ENCODE results near the gene MDC1.

DNA sequence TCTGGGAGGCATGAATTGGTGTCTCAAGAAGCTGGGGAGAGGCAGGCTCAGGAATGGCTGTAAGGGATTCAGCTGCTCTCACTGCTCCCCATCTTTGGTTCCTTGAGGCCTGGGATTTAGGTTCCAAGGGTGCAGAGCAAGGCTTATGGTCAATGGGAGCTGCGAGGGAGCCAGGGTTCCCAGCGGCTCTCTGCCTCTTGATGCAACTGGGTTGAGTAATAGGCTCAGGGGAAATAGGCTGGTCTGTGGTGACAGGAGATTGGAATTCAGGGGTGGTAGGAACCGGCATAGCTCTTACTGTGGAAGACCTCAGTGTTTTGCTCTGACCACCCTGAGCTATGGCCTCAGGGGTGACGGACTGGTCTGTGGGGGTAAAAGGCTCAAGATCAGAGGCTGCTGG is 13.3 kb downstream of the MDC1 start:
- TF ChIP-seq ZNF707 (tag by site-specific recombination; IDR thresholded peaks at IDR 0.05) (no peak), ZBTB21 (tag by site-specific recombination; IDR thresholded peaks at IDR 0.05) (no peak), ZNF169 (tag by site-specific recombination; IDR thresholded peaks at IDR 0.05) (no peak), HOXD13 (CRISPR knock-in tag; IDR thresholded peaks at IDR 0.05; ENCODE audit: borderline replicate concordance) (no peak), ZBTB7A (tag by site-specific recombination; IDR thresholded peaks at IDR 0.05; ENCODE audit: low read depth) (no peak), SP2 (tag by site-specific recombination; IDR thresholded peaks at IDR 0.05) (no peak), YY1 (tag by site-specific recombination; IDR thresholded peaks at IDR 0.05) (no peak), ZFHX2 (tag by site-specific recombination; conservative IDR thresholded peaks at IDR 0.05) (no peak), ZNF302 (tag by site-specific recombination; IDR thresholded peaks at IDR 0.05; ENCODE audit: low read depth) (no peak), ZNF146 (tag by site-specific recombination; IDR thresholded peaks at IDR 0.05) (no peak)
- TF ChIP-seq, protein P1, sequence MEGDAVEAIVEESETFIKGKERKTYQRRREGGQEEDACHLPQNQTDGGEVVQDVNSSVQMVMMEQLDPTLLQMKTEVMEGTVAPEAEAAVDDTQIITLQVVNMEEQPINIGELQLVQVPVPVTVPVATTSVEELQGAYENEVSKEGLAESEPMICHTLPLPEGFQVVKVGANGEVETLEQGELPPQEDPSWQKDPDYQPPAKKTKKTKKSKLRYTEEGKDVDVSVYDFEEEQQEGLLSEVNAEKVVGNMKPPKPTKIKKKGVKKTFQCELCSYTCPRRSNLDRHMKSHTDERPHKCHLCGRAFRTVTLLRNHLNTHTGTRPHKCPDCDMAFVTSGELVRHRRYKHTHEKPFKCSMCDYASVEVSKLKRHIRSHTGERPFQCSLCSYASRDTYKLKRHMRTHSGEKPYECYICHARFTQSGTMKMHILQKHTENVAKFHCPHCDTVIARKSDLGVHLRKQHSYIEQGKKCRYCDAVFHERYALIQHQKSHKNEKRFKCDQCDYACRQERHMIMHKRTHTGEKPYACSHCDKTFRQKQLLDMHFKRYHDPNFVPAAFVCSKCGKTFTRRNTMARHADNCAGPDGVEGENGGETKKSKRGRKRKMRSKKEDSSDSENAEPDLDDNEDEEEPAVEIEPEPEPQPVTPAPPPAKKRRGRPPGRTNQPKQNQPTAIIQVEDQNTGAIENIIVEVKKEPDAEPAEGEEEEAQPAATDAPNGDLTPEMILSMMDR (tag by site-specific recombination; IDR thresholded peaks at IDR 0.05): no peak
- TF ChIP-seq, protein P2, sequence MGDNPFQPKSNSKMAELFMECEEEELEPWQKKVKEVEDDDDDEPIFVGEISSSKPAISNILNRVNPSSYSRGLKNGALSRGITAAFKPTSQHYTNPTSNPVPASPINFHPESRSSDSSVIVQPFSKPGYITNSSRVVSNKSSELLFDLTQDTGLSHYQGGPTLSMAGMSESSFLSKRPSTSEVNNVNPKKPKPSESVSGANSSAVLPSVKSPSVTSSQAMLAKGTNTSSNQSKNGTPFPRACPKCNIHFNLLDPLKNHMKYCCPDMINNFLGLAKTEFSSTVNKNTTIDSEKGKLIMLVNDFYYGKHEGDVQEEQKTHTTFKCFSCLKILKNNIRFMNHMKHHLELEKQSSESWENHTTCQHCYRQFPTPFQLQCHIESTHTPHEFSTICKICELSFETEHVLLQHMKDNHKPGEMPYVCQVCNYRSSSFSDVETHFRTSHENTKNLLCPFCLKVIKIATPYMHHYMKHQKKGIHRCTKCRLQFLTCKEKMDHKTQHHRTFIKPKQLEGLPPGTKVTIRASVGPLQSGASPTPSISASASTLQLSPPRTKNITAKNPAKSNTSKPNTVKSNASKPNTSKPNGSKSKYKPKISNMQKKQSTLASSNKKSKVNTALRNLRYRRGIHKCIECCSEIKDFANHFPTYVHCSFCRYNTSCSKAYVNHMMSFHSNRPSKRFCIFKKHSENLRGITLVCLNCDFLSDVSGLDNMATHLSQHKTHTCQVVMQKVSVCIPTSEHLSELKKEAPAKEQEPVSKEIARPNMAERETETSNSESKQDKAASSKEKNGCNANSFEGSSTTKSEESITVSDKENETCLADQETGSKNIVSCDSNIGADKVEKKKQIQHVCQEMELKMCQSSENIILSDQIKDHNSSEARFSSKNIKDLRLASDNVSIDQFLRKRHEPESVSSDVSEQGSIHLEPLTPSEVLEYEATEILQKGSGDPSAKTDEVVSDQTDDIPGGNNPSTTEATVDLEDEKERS (tag by site-specific recombination; IDR thresholded peaks at IDR 0.05): no peak
- TF ChIP-seq, protein P3, sequence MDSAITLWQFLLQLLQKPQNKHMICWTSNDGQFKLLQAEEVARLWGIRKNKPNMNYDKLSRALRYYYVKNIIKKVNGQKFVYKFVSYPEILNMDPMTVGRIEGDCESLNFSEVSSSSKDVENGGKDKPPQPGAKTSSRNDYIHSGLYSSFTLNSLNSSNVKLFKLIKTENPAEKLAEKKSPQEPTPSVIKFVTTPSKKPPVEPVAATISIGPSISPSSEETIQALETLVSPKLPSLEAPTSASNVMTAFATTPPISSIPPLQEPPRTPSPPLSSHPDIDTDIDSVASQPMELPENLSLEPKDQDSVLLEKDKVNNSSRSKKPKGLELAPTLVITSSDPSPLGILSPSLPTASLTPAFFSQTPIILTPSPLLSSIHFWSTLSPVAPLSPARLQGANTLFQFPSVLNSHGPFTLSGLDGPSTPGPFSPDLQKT (IDR thresholded peaks at IDR 0.05; ENCODE audit: borderline replicate concordance, low read depth, low read length): no peak
- TF ChIP-seq, protein P4, sequence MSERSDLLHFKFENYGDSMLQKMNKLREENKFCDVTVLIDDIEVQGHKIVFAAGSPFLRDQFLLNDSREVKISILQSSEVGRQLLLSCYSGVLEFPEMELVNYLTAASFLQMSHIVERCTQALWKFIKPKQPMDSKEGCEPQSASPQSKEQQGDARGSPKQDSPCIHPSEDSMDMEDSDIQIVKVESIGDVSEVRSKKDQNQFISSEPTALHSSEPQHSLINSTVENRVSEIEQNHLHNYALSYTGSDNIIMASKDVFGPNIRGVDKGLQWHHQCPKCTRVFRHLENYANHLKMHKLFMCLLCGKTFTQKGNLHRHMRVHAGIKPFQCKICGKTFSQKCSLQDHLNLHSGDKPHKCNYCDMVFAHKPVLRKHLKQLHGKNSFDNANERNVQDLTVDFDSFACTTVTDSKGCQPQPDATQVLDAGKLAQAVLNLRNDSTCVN (tag by site-specific recombination; optimal IDR thresholded peaks at IDR 0.05): no peak
